ENCODE results near the gene RNF220.

DNA sequence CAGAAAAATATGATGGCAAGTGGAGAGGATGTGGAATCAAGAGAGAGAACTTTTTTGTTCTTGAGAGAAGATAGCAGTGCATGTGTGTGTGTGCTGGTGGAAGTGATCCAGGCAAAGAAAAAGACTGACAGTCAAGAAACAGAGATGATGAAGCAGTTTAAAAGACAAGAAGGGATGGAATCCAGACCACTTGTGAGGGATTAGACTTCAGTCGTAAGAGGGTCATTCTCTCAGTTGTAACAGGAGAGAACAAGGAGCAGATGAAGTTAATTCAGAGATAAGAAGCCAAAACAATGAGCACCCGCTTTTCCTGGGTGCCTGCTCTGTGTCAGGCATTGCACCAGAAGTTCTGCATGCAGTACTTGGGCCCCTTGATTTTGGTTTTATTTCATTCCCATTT lies 76.6 kb downstream of the RNF220 start:
- TF ChIP-seq, protein P1, sequence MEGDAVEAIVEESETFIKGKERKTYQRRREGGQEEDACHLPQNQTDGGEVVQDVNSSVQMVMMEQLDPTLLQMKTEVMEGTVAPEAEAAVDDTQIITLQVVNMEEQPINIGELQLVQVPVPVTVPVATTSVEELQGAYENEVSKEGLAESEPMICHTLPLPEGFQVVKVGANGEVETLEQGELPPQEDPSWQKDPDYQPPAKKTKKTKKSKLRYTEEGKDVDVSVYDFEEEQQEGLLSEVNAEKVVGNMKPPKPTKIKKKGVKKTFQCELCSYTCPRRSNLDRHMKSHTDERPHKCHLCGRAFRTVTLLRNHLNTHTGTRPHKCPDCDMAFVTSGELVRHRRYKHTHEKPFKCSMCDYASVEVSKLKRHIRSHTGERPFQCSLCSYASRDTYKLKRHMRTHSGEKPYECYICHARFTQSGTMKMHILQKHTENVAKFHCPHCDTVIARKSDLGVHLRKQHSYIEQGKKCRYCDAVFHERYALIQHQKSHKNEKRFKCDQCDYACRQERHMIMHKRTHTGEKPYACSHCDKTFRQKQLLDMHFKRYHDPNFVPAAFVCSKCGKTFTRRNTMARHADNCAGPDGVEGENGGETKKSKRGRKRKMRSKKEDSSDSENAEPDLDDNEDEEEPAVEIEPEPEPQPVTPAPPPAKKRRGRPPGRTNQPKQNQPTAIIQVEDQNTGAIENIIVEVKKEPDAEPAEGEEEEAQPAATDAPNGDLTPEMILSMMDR (IDR thresholded peaks at IDR 0.05): no peak
- TF ChIP-seq, protein P2, sequence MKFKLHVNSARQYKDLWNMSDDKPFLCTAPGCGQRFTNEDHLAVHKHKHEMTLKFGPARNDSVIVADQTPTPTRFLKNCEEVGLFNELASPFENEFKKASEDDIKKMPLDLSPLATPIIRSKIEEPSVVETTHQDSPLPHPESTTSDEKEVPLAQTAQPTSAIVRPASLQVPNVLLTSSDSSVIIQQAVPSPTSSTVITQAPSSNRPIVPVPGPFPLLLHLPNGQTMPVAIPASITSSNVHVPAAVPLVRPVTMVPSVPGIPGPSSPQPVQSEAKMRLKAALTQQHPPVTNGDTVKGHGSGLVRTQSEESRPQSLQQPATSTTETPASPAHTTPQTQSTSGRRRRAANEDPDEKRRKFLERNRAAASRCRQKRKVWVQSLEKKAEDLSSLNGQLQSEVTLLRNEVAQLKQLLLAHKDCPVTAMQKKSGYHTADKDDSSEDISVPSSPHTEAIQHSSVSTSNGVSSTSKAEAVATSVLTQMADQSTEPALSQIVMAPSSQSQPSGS (CRISPR knock-in tag; IDR thresholded peaks at IDR 0.05; ENCODE audit: borderline replicate concordance, low read depth): no peak
- TF ChIP-seq, protein P3, sequence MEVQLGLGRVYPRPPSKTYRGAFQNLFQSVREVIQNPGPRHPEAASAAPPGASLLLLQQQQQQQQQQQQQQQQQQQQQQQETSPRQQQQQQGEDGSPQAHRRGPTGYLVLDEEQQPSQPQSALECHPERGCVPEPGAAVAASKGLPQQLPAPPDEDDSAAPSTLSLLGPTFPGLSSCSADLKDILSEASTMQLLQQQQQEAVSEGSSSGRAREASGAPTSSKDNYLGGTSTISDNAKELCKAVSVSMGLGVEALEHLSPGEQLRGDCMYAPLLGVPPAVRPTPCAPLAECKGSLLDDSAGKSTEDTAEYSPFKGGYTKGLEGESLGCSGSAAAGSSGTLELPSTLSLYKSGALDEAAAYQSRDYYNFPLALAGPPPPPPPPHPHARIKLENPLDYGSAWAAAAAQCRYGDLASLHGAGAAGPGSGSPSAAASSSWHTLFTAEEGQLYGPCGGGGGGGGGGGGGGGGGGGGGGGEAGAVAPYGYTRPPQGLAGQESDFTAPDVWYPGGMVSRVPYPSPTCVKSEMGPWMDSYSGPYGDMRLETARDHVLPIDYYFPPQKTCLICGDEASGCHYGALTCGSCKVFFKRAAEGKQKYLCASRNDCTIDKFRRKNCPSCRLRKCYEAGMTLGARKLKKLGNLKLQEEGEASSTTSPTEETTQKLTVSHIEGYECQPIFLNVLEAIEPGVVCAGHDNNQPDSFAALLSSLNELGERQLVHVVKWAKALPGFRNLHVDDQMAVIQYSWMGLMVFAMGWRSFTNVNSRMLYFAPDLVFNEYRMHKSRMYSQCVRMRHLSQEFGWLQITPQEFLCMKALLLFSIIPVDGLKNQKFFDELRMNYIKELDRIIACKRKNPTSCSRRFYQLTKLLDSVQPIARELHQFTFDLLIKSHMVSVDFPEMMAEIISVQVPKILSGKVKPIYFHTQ (CRISPR knock-in tag; IDR thresholded peaks at IDR 0.05): no peak
- TF ChIP-seq, protein P4, sequence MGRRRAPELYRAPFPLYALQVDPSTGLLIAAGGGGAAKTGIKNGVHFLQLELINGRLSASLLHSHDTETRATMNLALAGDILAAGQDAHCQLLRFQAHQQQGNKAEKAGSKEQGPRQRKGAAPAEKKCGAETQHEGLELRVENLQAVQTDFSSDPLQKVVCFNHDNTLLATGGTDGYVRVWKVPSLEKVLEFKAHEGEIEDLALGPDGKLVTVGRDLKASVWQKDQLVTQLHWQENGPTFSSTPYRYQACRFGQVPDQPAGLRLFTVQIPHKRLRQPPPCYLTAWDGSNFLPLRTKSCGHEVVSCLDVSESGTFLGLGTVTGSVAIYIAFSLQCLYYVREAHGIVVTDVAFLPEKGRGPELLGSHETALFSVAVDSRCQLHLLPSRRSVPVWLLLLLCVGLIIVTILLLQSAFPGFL (CRISPR knock-in tag; IDR thresholded peaks at IDR 0.05; ENCODE audit: borderline replicate concordance): no peak
- TF ChIP-seq, protein P5, sequence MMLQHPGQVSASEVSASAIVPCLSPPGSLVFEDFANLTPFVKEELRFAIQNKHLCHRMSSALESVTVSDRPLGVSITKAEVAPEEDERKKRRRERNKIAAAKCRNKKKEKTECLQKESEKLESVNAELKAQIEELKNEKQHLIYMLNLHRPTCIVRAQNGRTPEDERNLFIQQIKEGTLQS (CRISPR knock-in tag; conservative IDR thresholded peaks at IDR 0.05): no peak
- TF ChIP-seq, protein P6, sequence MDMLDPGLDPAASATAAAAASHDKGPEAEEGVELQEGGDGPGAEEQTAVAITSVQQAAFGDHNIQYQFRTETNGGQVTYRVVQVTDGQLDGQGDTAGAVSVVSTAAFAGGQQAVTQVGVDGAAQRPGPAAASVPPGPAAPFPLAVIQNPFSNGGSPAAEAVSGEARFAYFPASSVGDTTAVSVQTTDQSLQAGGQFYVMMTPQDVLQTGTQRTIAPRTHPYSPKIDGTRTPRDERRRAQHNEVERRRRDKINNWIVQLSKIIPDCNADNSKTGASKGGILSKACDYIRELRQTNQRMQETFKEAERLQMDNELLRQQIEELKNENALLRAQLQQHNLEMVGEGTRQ (CRISPR knock-in tag; IDR thresholded peaks at IDR 0.05): no peak
- no peak for TF ChIP-seq FOXJ3 (CRISPR knock-in tag; IDR thresholded peaks at IDR 0.05; ENCODE audit: borderline replicate concordance)

All from WTC11 (cell line).